Activated naive CD4-positive, alpha-beta T cell treated with anti-CD3 and anti-CD28 coated beads, Interleukin-2, amount 50 U/mL, for 24 hours (primary cell): ENCODE data around the gene MYO5C.
A peak's percentile ranks its signal among the peaks of the same experiment; 100 is the strongest.
"Not testable (repeated sequence)": the region's sequence is repeated elsewhere in the genome, so short reads cannot be mapped to it uniquely, and the experiment has no call there.

ENCODE experiments used
- H3K27ac Mint-ChIP-seq: one replicate; pipeline ENCODE4 v1.8.0; 2021; ENCODE audit warnings: mild to moderate bottlenecking, mixed read lengths
- H3K27me3 Mint-ChIP-seq: one replicate; pipeline ENCODE4 v1.8.0; 2021; ENCODE audit warnings: mixed read lengths
- H3K36me3 Mint-ChIP-seq: one replicate; pipeline ENCODE4 v1.8.0; 2021; ENCODE audit warnings: mixed read lengths
- H3K4me1 Mint-ChIP-seq: one replicate; pipeline ENCODE4 v1.8.0; 2021; ENCODE audit warnings: mixed read lengths
- H3K4me3 Mint-ChIP-seq: one replicate; pipeline ENCODE4 v1.8.0; 2021; ENCODE audit warnings: mild to moderate bottlenecking, mixed read lengths
- H3K9me3 Mint-ChIP-seq: one replicate; pipeline ENCODE4 v1.8.0; 2021; ENCODE audit warnings: mixed read lengths

Gene MYO5C

GRCh38 chr15:52243697-52244555, 51.7 kb downstream of the MYO5C start:
- Mint-ChIP-seq H3K4me1 (peaks cover 9% of the 10 kb centered on the region), H3K4me3 (no peak overlapping the region), H3K27ac (no peak overlapping the region), H3K9me3 (no peaks in the 10 kb centered on the region), H3K36me3 (no peaks in the 10 kb centered on the region), H3K27me3 (no peaks in the 10 kb centered on the region)

GRCh38 chr15:52243286-52243685, 52.3 kb downstream of the MYO5C start:
- H3K27ac Mint-ChIP-seq: no peak overlapping the region
- peaks cover 9% of the 10 kb centered on the region for H3K4me1 Mint-ChIP-seq
- no peaks in the 10 kb centered on the region for H3K9me3 Mint-ChIP-seq
- H3K36me3 Mint-ChIP-seq: no peaks in the 10 kb centered on the region
- H3K4me3 Mint-ChIP-seq: no peak overlapping the region
- H3K27me3 Mint-ChIP-seq: no peaks in the 10 kb centered on the region

DNA sequence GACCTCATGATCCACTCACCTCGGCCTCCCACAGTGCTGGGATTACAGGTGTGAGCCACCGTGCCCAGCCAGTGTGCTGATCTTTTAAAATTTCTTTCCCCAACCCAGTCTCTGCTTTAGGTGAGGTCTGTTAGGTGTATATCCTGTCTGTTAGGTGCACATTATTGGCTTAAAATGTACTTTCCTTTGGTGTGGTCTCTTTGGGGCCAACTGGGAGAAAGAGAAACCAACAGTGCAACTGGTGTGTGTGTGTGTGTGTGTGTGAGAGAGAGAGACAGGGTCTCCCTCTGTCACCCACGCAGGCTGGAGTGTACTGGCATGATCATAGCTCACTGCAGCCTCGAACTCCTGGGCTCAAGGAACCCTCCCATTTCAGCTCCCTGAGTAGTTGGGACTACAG, 54.1 kb downstream of the MYO5C start:
- Mint-ChIP-seq H3K4me1 (peaks cover 12% of the 10 kb centered on the region), H3K4me3 (no peak overlapping the region), H3K27me3 (no peaks in the 10 kb centered on the region), H3K27ac (no peak overlapping the region), H3K9me3 (no peaks in the 10 kb centered on the region), H3K36me3 (no peaks in the 10 kb centered on the region)

- H3K4me3 Mint-ChIP-seq: no peak overlapping the region
- no peaks in the 10 kb centered on the region for H3K36me3 Mint-ChIP-seq
- H3K9me3 Mint-ChIP-seq: no peaks in the 10 kb centered on the region
- H3K4me1 Mint-ChIP-seq: peaks cover 22% of the 10 kb centered on the region
- H3K27me3 Mint-ChIP-seq: no peaks in the 10 kb centered on the region
- H3K27ac Mint-ChIP-seq: no peak overlapping the region
Observed at GRCh38 chr15:52240166-52240565, 55.4 kb downstream of the MYO5C start.

GRCh38 chr15:52238989-52239525, 56.5 kb downstream of the MYO5C start:
- H3K27ac Mint-ChIP-seq, H3K9me3 Mint-ChIP-seq, H3K27me3 Mint-ChIP-seq, H3K4me3 Mint-ChIP-seq, H3K36me3 Mint-ChIP-seq: not testable (repeated sequence)
- peaks cover 33% of the 10 kb centered on the region for H3K4me1 Mint-ChIP-seq

DNA sequence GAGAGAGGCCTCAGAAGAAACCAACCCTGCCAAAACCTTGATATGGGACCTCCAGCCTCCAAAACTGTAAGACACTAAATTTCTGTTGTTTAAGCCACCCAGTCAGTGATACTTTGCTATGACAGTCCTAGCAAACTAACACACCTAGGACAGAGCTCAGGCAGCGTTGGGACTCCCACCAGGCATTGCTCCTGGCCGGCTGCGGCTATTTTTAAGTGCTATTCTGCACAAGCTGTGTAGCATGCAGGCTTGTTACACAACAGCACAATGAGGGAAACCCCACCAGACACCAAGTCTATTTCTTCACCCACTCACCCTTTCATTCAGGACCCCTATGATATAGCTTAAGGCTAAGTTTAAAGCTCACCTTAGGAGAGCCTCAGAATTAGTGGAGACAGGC, 57.5 kb downstream of the MYO5C start:
- Mint-ChIP-seq H3K4me3 (no peak overlapping the region), H3K9me3 (no peaks in the 10 kb centered on the region), H3K27me3 (no peaks in the 10 kb centered on the region), H3K36me3 (no peaks in the 10 kb centered on the region), H3K4me1 (peaks cover 42% of the 10 kb centered on the region), H3K27ac (no peak overlapping the region)

DNA sequence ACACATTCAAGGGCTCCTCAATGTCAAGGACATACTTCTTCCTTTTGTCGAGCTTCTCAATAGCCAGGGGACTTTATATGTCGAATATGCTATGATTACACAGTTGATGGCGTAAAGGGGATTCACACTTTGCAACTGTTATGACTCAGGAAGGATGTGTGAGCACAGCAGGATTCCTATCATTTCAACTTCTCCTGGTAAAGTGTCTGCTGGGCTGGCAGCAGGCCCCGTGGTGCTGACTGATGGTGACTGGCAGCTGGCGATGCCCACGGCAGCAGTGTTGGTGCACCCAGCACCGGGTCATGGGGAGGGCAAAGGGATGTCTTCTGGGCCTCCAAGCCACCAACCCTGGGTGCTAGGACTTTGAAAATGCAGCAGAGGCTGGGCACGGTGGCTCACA, 59.6 kb downstream of the MYO5C start:
- no peaks in the 10 kb centered on the region for H3K9me3 Mint-ChIP-seq
- H3K4me3 Mint-ChIP-seq: no peak overlapping the region
- H3K36me3 Mint-ChIP-seq: no peaks in the 10 kb centered on the region
- peak overlapping the region; percentile 91 for H3K27ac Mint-ChIP-seq
- no peaks in the 10 kb centered on the region for H3K27me3 Mint-ChIP-seq
- H3K4me1 Mint-ChIP-seq: peaks cover 50% of the 10 kb centered on the region

DNA sequence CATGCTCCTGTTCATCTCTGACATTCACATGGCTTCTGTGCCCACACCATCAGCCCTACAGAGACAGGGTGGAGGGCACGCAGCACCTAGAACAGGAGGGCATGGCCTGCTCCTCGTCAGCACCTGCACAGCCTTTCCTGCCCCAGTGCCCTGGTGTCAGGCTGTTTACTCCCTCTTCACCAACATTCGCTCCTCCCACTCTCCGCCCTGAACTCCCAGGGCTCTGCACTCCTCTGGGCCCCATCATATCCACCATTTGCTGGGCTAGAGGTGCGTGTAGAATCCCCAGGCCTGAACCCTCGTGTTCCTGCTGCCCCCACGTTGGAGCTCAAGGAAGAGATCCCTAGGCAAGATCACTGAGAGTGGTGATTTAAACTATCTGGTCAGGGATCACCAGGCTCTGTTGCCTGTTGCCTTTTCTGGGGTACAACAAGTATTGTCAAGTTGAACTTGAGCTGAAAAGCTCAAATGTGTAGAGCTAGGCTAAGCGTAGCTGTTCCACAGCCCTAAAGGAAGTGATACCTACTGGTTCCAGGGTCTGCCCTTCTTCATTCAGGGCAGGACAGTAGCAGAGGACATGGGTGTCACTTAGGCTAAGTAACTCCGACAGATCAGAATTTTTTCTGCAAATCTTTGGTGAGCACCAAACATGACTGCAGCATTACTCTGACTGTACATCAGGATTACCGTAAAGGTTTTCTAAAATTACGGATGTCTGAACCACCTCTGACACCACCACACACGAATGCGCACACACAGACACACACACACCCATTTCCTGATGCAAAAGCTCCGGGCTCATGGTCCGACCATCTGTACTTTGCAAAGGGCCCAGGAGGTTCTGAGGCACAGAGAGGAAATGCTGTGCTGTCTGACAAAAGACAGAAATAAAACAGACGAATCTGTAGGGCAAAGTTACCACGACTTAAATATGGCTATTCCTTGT, 60.7 kb downstream of the MYO5C start:
- Mint-ChIP-seq H3K9me3 (no peaks in the 10 kb centered on the region), H3K27me3 (no peaks in the 10 kb centered on the region), H3K27ac (peak overlapping the region; percentile 91), H3K36me3 (no peaks in the 10 kb centered on the region), H3K4me1 (peaks cover 47% of the 10 kb centered on the region), H3K4me3 (peak overlapping the region; percentile 40)

- Mint-ChIP-seq H3K27me3 (no peaks in the 10 kb centered on the region), H3K27ac (peak overlapping the region; percentile 91), H3K4me1 (peaks cover 47% of the 10 kb centered on the region), H3K36me3 (no peaks in the 10 kb centered on the region), H3K9me3 (no peaks in the 10 kb centered on the region), H3K4me3 (peak overlapping the region; percentile 66)
Observed at GRCh38 chr15:52233405-52233804, 62.2 kb downstream of the MYO5C start.

DNA sequence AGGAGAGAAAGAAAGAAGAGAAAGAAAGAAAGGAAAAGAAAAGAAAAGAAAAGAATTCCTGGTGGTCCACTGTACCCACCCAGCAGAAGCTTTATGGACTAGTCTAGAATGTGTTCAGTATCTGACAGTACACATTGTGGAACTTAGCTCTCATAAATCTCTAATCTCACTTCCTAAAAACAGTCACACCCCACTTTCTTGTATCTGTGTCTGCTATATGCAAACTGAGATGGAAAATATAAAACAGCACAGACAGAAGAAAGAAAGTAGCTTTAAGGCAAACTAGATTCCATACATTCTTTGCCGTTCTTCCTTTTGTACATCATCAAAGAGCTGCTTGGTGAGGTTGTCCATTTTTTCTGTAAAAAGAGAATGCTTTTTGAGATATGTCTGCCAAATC, 63.3 kb downstream of the MYO5C start:
- Mint-ChIP-seq H3K27ac (peak overlapping the region; percentile 68), H3K9me3 (no peaks in the 10 kb centered on the region), H3K27me3 (no peaks in the 10 kb centered on the region), H3K4me1 (peaks cover 47% of the 10 kb centered on the region), H3K4me3 (peak overlapping the region; percentile 49), H3K36me3 (no peaks in the 10 kb centered on the region)

- no peaks in the 10 kb centered on the region for H3K27me3 Mint-ChIP-seq
- no peaks in the 10 kb centered on the region for H3K36me3 Mint-ChIP-seq
- no peaks in the 10 kb centered on the region for H3K9me3 Mint-ChIP-seq
- peaks cover 33% of the 10 kb centered on the region for H3K4me1 Mint-ChIP-seq
- no peak overlapping the region for H3K4me3 Mint-ChIP-seq
- H3K27ac Mint-ChIP-seq: no peak overlapping the region
Observed at GRCh38 chr15:52230073-52230472, 65.5 kb downstream of the MYO5C start.

DNA sequence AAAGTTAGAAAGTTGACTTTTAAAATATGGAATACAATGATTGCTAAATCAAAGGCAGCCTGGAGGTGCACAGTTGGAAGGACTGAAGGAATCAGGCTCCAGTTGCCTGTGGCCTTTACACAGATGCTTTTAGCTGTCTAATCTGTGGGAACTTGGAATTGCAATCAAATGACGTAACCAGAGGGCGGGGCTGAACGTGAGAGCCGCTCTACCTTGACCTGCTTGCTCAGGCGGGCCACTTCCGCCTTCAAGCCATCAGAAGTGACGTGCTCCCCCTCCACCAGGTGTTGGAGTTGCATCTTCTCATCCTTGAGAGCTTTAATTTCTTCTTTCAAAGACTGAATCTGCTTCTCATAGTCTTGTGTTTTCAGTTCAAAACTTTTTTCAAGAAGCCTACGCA, 66.7 kb downstream of the MYO5C start:
- H3K4me1 Mint-ChIP-seq: peaks cover 21% of the 10 kb centered on the region
- H3K9me3 Mint-ChIP-seq: no peaks in the 10 kb centered on the region
- no peaks in the 10 kb centered on the region for H3K27me3 Mint-ChIP-seq
- H3K4me3 Mint-ChIP-seq: no peak overlapping the region
- no peaks in the 10 kb centered on the region for H3K36me3 Mint-ChIP-seq
- H3K27ac Mint-ChIP-seq: no peak overlapping the region

DNA sequence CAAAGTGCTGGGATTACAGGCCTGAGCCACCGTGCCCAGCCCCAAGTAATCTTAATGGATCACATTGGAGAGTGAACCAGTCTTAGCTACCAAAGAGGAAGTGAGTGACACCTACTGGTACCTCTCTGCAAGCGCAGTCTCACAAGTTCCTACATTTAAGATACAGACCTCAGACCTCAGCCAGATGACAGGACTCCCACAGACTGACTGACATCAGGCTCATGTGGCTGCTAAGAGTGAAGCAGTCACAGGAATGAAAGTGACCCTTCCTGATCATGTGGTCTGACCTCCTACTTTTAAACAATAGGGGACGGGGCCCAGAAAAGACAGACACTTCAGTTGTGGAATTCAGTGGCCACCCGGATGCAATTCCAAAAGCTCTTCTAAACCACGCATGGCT, 68.1 kb downstream of the MYO5C start:
- Mint-ChIP-seq H3K36me3 (no peaks in the 10 kb centered on the region), H3K27ac (no peak overlapping the region)

DNA sequence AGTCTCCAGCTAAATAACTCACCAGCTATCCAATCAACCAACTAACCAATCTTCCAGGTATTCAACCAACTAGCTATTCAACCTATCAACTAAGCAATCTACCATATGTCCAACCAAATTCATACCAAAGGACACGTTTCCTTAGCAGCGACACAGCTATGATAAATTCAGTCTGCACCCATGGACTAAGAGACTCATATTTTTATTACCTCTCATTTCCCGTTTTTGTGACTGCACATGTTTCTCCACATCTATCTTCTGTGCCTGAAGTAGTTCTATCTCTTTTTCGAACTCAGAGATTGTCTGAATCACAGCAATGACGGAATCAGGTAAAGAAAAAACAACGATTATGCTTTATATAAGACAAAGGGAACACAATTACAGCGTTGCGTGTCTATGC, 70.4 kb downstream of the MYO5C start:
- H3K9me3 Mint-ChIP-seq: no peaks in the 10 kb centered on the region
- no peaks in the 10 kb centered on the region for H3K36me3 Mint-ChIP-seq
- no peak overlapping the region for H3K4me3 Mint-ChIP-seq
- no peak overlapping the region for H3K27ac Mint-ChIP-seq
- H3K27me3 Mint-ChIP-seq: no peaks in the 10 kb centered on the region
- H3K4me1 Mint-ChIP-seq: peaks cover 20% of the 10 kb centered on the region

More for the DNA sequence above, 68.1 kb downstream of the MYO5C start:
- Mint-ChIP-seq H3K4me3 (no peak overlapping the region), H3K4me1 (peaks cover 13% of the 10 kb centered on the region), H3K27me3 (no peaks in the 10 kb centered on the region), H3K9me3 (no peaks in the 10 kb centered on the region)

- Mint-ChIP-seq H3K4me3 (no peak overlapping the region), H3K36me3 (no peaks in the 10 kb centered on the region), H3K9me3 (no peaks in the 10 kb centered on the region), H3K27me3 (no peaks in the 10 kb centered on the region), H3K27ac (no peak overlapping the region), H3K4me1 (peaks cover 20% of the 10 kb centered on the region)
Observed at GRCh38 chr15:52224211-52224610, 71.4 kb downstream of the MYO5C start.

- Mint-ChIP-seq H3K36me3 (no peaks in the 10 kb centered on the region), H3K27me3 (no peaks in the 10 kb centered on the region), H3K4me1 (peaks cover 20% of the 10 kb centered on the region), H3K27ac (peak overlapping the region; percentile 92), H3K9me3 (no peaks in the 10 kb centered on the region), H3K4me3 (peak overlapping the region; percentile 87)
Observed at GRCh38 chr15:52221730-52222129, 73.9 kb downstream of the MYO5C start.
